K562 (cell line): ENCODE results near the gene NUP43. TPM values are rescaled to one million over a fixed set of nuclear protein-coding genes. Genes with fewer than 3 reads are reported as not detected.

ENCODE experiments used
- ATAC-seq: fragments of 200-7000 bp; cut with Tn5 transposase; 3 replicates; pipeline ENCODE4 v1.9.1; 2020; ENCODE audit warnings: moderate library complexity
- BruUV-seq: library from RNA; stranded (reverse); fragments of 400-500 nt; replicated peaks from 2 replicates; lab custom pipeline; 2021; lab: Mats Ljungman, UMichigan
- CTCF ChIA-PET: fragments of 300-600 bp; formaldehyde crosslinking; extraction: SDS; loops from one replicate; lab custom pipeline; 2021; ENCODE audit warnings: low intra/inter-chr PET ratio; lab: Yijun Ruan, JAX
- POLR2A ChIA-PET: fragments of 300-600, 350-650 bp; sonication (Branson Sonifier 250); formaldehyde crosslinking; extraction: SDS; loops from one replicate; lab custom pipeline; 2021; ENCODE audit warnings: antibody characterized with exemption, inconsistent platforms; lab: Yijun Ruan, JAX
- DNase-seq, 4 experiments: peaks; one replicate each; pipeline versions ENCODE4 v3.0.0 to v3.0.0-alpha.2; 2011 to 2018; ENCODE audit warnings: low spot score in 3 of 4, mixed read lengths in 3 of 4; ENCODE audit errors: extremely low read depth in 1 of 4
- FAIRE-seq: peaks from 2 replicates; lab custom pipeline; 2011; peaks lifted over from hg19 to GRCh38; lab: Jason Lieb, UNC
- H2AFZ ChIP-seq: 2 replicates; pipeline ENCODE4 v1.6.0; 2011; ENCODE audit warnings: low read depth, low read length, control low read depth, inconsistent platforms
- H3K27ac ChIP-seq: fragments of 200-600 bp; 3 replicates; pipeline ENCODE4 v1.8.0; 2011; ENCODE audit warnings: low read depth, mild to moderate bottlenecking, control low read depth, inconsistent platforms, low read length, moderate library complexity, mixed read lengths; ENCODE audit errors: extremely low read depth
- H3K27me3 ChIP-seq, 2 experiments: fragments of 300-600 bp in 1 of 2; 2 replicates in 1 of 2; 3 replicates in 1 of 2; pipeline versions ENCODE4 v1.6.0 to v1.8.0; 2011; ENCODE audit warnings: inconsistent platforms in 2 of 2, low read length in 2 of 2, mild to moderate bottlenecking in 1 of 2, mixed read lengths in 1 of 2, moderate library complexity in 1 of 2; ENCODE audit not compliant: control insufficient read depth in 2 of 2, insufficient read depth in 2 of 2
- H3K36me3 ChIP-seq: fragments of 300-600 bp; 3 replicates; pipeline ENCODE4 v1.8.0; 2011; ENCODE audit warnings: mild to moderate bottlenecking, low read length, inconsistent platforms; ENCODE audit not compliant: control insufficient read depth, insufficient read depth
- H3K4me1 ChIP-seq, 2 experiments: fragments of 200-600 bp in 1 of 2; replicated peaks in 1 of 2; 2 replicates in 1 of 2; 3 replicates in 1 of 2; pipeline versions ENCODE4 v1.5.1 to v1.8.0; 2011; ENCODE audit warnings: inconsistent platforms in 2 of 2, low read length in 2 of 2, mild to moderate bottlenecking in 1 of 2, mixed read lengths in 1 of 2, moderate library complexity in 1 of 2; ENCODE audit not compliant: control insufficient read depth in 2 of 2, insufficient read depth in 2 of 2
- H3K4me2 ChIP-seq: 2 replicates; pipeline ENCODE4 v1.6.1; 2011; ENCODE audit warnings: low read length, control low read depth, inconsistent platforms, mixed read lengths; ENCODE audit not compliant: insufficient read depth
- H3K4me3 ChIP-seq: fragments of 200-600 bp; sonication (generic), shearing (Covaris generic); 2 replicates; pipeline ENCODE4 v1.5.1; 2016; ENCODE audit warnings: control low read depth, inconsistent platforms
- H3K79me2 ChIP-seq: fragments of 200-600 bp; 3 replicates; pipeline ENCODE4 v1.8.0; 2011; ENCODE audit warnings: low read length, inconsistent platforms; ENCODE audit not compliant: control insufficient read depth, insufficient read depth
- H3K9ac ChIP-seq, 2 experiments: 2 replicates each; pipeline versions ENCODE4 v1.6.0 to v1.6.1; 2011; ENCODE audit warnings: low read depth in 2 of 2, low read length in 2 of 2, control low read depth in 1 of 2, inconsistent platforms in 1 of 2, mild to moderate bottlenecking in 1 of 2, mixed read lengths in 1 of 2; ENCODE audit not compliant: insufficient read depth in 1 of 2
- H3K9me1 ChIP-seq: one replicate; pipeline ENCODE4 v1.6.0; 2011; ENCODE audit warnings: inconsistent platforms, mild to moderate bottlenecking, low read length, moderate library complexity; ENCODE audit not compliant: control insufficient read depth, insufficient read depth
- H3K9me3 ChIP-seq: replicated peaks from 2 replicates; pipeline ENCODE4 v1.5.1; 2011; ENCODE audit warnings: low read depth, low read length, inconsistent platforms; ENCODE audit not compliant: control insufficient read depth, insufficient read depth
- H4K20me1 ChIP-seq: replicated peaks from 2 replicates; pipeline ENCODE4 v1.6.1; 2011; ENCODE audit warnings: low read length, inconsistent platforms, mixed read lengths; ENCODE audit not compliant: control insufficient read depth, insufficient read depth
- ARID2 ChIP-seq: fragments of 450-650 bp; IDR thresholded peaks from 2 replicates; pipeline ENCODE4 v1.6.1; 2017; ENCODE audit warnings: antibody characterized with exemption, mild to moderate bottlenecking
- CEBPB ChIP-seq: fragments of 450-650 bp; IDR thresholded peaks from 2 replicates; pipeline ENCODE4 v1.6.1; 2016; ENCODE audit warnings: missing genetic modification characterization, missing compliant biosample characterization
- ESRRA ChIP-seq: fragments of 450-650 bp; IDR thresholded peaks from 2 replicates; pipeline ENCODE4 v1.6.1; 2014; ENCODE audit warnings: low read depth, mild to moderate bottlenecking, moderate library complexity, borderline replicate concordance
- ESRRB ChIP-seq: fragments of 250-450 bp; sonication (Bioruptor Pico); IDR thresholded peaks from 2 replicates; pipeline ENCODE4 v1.5.0; 2020; ENCODE audit warnings: mild to moderate bottlenecking, moderate library complexity, borderline replicate concordance
- MEIS2 ChIP-seq: fragments of 450-650 bp; IDR thresholded peaks from 2 replicates; pipeline ENCODE4 v1.6.1; 2014; ENCODE audit warnings: mild to moderate bottlenecking; ENCODE audit not compliant: partially characterized antibody
- MYC ChIP-seq, 2 experiments: fragments of 250-450 bp in 1 of 2; sonication (Bioruptor Pico) in 1 of 2; IDR thresholded peaks; 2 replicates each; pipeline versions ENCODE4 v1.5.1 to v1.6.1; 2012 to 2021; ENCODE audit warnings: low read depth in 2 of 2, borderline replicate concordance in 1 of 2, improper control_type of control experiment in 1 of 2, low read length in 1 of 2, mild to moderate bottlenecking in 1 of 2, moderate library complexity in 1 of 2
- RBM14 ChIP-seq: fragments of 200-400 bp; formaldehyde crosslinking; IDR thresholded peaks from 2 replicates; pipeline ENCODE4 v1.6.1; 2018; ENCODE audit warnings: low read depth, mild to moderate bottlenecking, low read length, moderate library complexity, borderline replicate concordance; ENCODE audit not compliant: insufficient read depth
- RBM17 ChIP-seq: fragments of 200-400 bp; formaldehyde crosslinking; IDR thresholded peaks from 2 replicates; pipeline ENCODE4 v1.6.1; 2017; ENCODE audit warnings: low read depth, mild to moderate bottlenecking, low read length, borderline replicate concordance
- SMAD4 ChIP-seq: fragments of 250-450 bp; sonication (Bioruptor Pico); conservative IDR thresholded peaks from 2 replicates; pipeline ENCODE4 v1.8.0; 2021; ENCODE audit warnings: inconsistent platforms, mild to moderate bottlenecking, moderate library complexity
- SUPT5H ChIP-seq: fragments of 450-650 bp; IDR thresholded peaks from 2 replicates; pipeline ENCODE4 v1.6.1; 2016
- TCFL5 ChIP-seq: fragments of 250-450 bp; sonication (Bioruptor Pico); conservative IDR thresholded peaks from 2 replicates; pipeline ENCODE4 v1.6.1; 2021; ENCODE audit warnings: mild to moderate bottlenecking, moderate library complexity, matching md5 sums
- ZFP36 ChIP-seq: fragments of 150-350 bp; IDR thresholded peaks from 2 replicates; pipeline ENCODE4 v1.6.1; 2018; ENCODE audit warnings: low read length, low read depth; ENCODE audit not compliant: partially characterized antibody
- ZNF668 ChIP-seq: fragments of 250-450 bp; sonication (Bioruptor Pico); IDR thresholded peaks from 2 replicates; pipeline ENCODE4 v1.8.0; 2022; ENCODE audit warnings: mild to moderate bottlenecking, inconsistent platforms
- WGBS: fragments of 100-300 bp; shearing (Covaris generic); methylation state at CpG from one replicate; pipeline ENCODE4 v1.1.6; 2016; ENCODE audit warnings: low coverage, mixed read lengths; ENCODE audit not compliant: insufficient coverage; ENCODE audit errors: missing lambda C conversion rate; 5-methylcytosine and 5-hydroxymethylcytosine counted together
- in situ Hi-C: fragments of 300-500 bp; cut with MboI; formaldehyde crosslinking; loops from 4 replicates; pipeline ENCODE4 v1.15.0; 2018; ENCODE audit warnings: inconsistent platforms, mixed read lengths
- intact Hi-C: fragments of 100-400 bp; cut with micrococcal nuclease; formaldehyde crosslinking; loops from 2 replicates; pipeline ENCODE4 v1.14.2; 2022
- polyA plus RNA-seq, 8 experiments: library from polyadenylated mRNA; depleted of rRNA in 4 of 8; stranded (reverse) in 5 of 8; unstranded in 3 of 8; fragments of >200 nt; fragmentation: Nextera tagmentation in 2 of 8; fragmentation: Illumina TruSeq in 1 of 8; extraction: Ambion mirVana in 2 of 8; extraction: Trizol in 1 of 8; gene quantifications; 2 replicates each; pipeline versions ENCODE4 v1.2.1 to v1.2.3, GENCODE V29; 2011 to 2014; ENCODE audit warnings: inconsistent platforms in 1 of 8, missing spikeins in 1 of 8
- total RNA-seq, 7 experiments: library from RNA; depleted of rRNA in 6 of 7; stranded (reverse); fragments of >200 nt in 6 of 7; fragmentation: Illumina TruSeq in 2 of 7; extraction: Trizol in 2 of 7; gene quantifications; 2 replicates each; pipeline versions ENCODE4 v1.2.1 to v1.2.3, GENCODE V29; 2011 to 2021; ENCODE audit warnings: low replicate concordance in 1 of 7
- TF ChIP-seq, protein P1 (sequence below): fragments of 250-450 bp; sonication (Bioruptor Pico); IDR thresholded peaks from 2 replicates; pipeline ENCODE4 v1.8.0; 2021; ENCODE audit warnings: borderline replicate concordance, mild to moderate bottlenecking, moderate library complexity; ENCODE audit not compliant: poor library complexity, severe bottlenecking

The NUP43 gene
- total and polyA plus RNA-seq, 9 of the 15 experiments (the other 6 are each of a cell fraction or from before 2014, with no cell fraction given), result 28.9 to 136 (median 67.4) TPM

GRCh38 chr6:149719531-149719930, 26.8 kb downstream of the NUP43 start (continued):
- no peak for TF ChIP-seq ESRRA
- no peak for TF ChIP-seq RBM17
- TF ChIP-seq TCFL5 (CRISPR knock-in tag), result no peak

GRCh38 chr6:149717588-149718458, 28.5 kb downstream of the NUP43 start, which contains the start of gene LATS1:
Gene LATS1, minus strand, starts transcription at chr6:149718101. Its CDS starts 15,975 bp downstream, at chr6:149702126.
- in situ Hi-C loops, result no loop called here
- ChIA-PET CTCF (no interaction called here), POLR2A (interaction anchor here (0.6 to 3.2 kb wide), 24 partner anchors 9 to 578 kb away, joined by 3 to 14 read pairs (median 4); partner anchors contain the start of genes NUP43, PCMT1 and PPIL4)
- Histone ChIP-seq H3K9ac (peak within 1 kb of the TSS; percentile 99), H3K4me1 (peaks cover 5 to 17% of the 10 kb centered on the region in 2 experiments; a peak in 4 of 5 replicates), H3K36me3 (peaks cover 37% of the 10 kb centered on the region), H3K4me3 (peak within 1 kb of the TSS; percentile 98), H3K9me1 (no peaks in the 10 kb centered on the region), H3K79me2 (peaks cover 59% of the 10 kb centered on the region), H3K9me3 (no peaks in the 10 kb centered on the region), H4K20me1 (0 out of 2 replicates have a peak, but pooled peaks cover 6% of the 10 kb centered on the region), H3K27me3 (no peaks in the 10 kb centered on the region), H2AFZ (peak within 1 kb of the TSS; percentile 91), H3K27ac (peak within 1 kb of the TSS; percentile 98), H3K4me2 (peak within 1 kb of the TSS; percentile 87)
- no TSS peak for BruUV-seq
- under 1% methylated on average over 81 of the region's 82 CpGs for WGBS
- intact Hi-C loops, result loop anchor here (5.0 kb wide), 4 partner anchors 34 to 171 kb away; partner anchors contain the start of genes GINM1, KATNA1 and PPIL4
- DNase-seq (peak; percentile 86 to 93 (median 88)), FAIRE-seq (no peak), ATAC-seq (peak; percentile 94)
- no peak for TF ChIP-seq ZNF668 (CRISPR knock-in tag)
- peak; percentile 18 for TF ChIP-seq ZFP36
- TF ChIP-seq ARID2, result no peak
- TF ChIP-seq MEIS2, result no peak
- no peak for TF ChIP-seq CEBPB
- TF ChIP-seq RBM14, result 0 out of 2 replicates have a peak, but pooled peaks have one; percentile 87
- TF ChIP-seq SMAD4 (CRISPR knock-in tag), result peak; percentile 63
- peak; percentile 96 for TF ChIP-seq SUPT5H
- TF ChIP-seq MYC (IDR thresholded peaks at IDR 0.05; ENCODE audit: low read depth, low read length), result peak; percentile 69; the same call in 1 of the 2 replicates
- TF ChIP-seq MYC (CRISPR knock-in tag; IDR thresholded peaks at IDR 0.05; ENCODE audit: borderline replicate concordance, low read depth), result peak; percentile 78; the same call in 1 of the 2 replicates
- peak; percentile 47; the same call in 1 of the 2 replicates for TF ChIP-seq ESRRA
- no peak for TF ChIP-seq ESRRB (CRISPR knock-in tag)
- TF ChIP-seq, protein P1, sequence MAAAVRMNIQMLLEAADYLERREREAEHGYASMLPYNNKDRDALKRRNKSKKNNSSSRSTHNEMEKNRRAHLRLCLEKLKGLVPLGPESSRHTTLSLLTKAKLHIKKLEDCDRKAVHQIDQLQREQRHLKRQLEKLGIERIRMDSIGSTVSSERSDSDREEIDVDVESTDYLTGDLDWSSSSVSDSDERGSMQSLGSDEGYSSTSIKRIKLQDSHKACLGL (CRISPR knock-in tag), result no peak
